NCI-H82 (cell line): ENCODE data around the gene ZNF385D.

Source experiments
- DNase-seq: peaks from one replicate; lab custom pipeline; 2025; lab: John Stamatoyannopoulos, UW

The ZNF385D gene

GRCh38 chr3:21750080-21750696 lies 822 bp downstream of the ZNF385D start:
- DNase-seq, result no peak

GRCh38 chr3:21747966-21748555 lies 2.9 kb downstream of the ZNF385D start:
- no peak for DNase-seq

- DNase-seq, result no peak
Measured at GRCh38 chr3:21747376-21747775, 3.6 kb downstream of the ZNF385D start.

GRCh38 chr3:21745966-21746365 lies 5.0 kb downstream of the ZNF385D start:
- DNase-seq, result no peak

- no peak for DNase-seq
Measured at GRCh38 chr3:21744793-21745192, 6.2 kb downstream of the ZNF385D start.

- DNase-seq, result no peak
Measured at GRCh38 chr3:21738935-21739702, 11.9 kb downstream of the ZNF385D start.

GRCh38 chr3:21738283-21738682 lies 12.7 kb downstream of the ZNF385D start:
- no peak for DNase-seq

GRCh38 chr3:21734746-21735145 lies 16.3 kb downstream of the ZNF385D start:
- DNase-seq, result no peak

GRCh38 chr3:21729888-21730459 lies 21.0 kb downstream of the ZNF385D start:
- DNase-seq, result no peak

- no peak for DNase-seq
Measured at GRCh38 chr3:21729331-21729730, 21.7 kb downstream of the ZNF385D start.

GRCh38 chr3:21722768-21723167 lies 28.2 kb downstream of the ZNF385D start:
- no peak for DNase-seq

- no peak for DNase-seq
Measured at GRCh38 chr3:21722301-21722700, 28.7 kb downstream of the ZNF385D start.

GRCh38 chr3:21718943-21719591 lies 31.9 kb downstream of the ZNF385D start:
- no peak for DNase-seq

- DNase-seq, result no peak
Measured at GRCh38 chr3:21718161-21718765, 32.7 kb downstream of the ZNF385D start.

- DNase-seq, result no peak
Measured at GRCh38 chr3:21715662-21716061, 35.3 kb downstream of the ZNF385D start.

GRCh38 chr3:21705769-21706168 lies 45.2 kb downstream of the ZNF385D start:
- no peak for DNase-seq

GRCh38 chr3:21704796-21705195 lies 46.2 kb downstream of the ZNF385D start:
- DNase-seq, result no peak

GRCh38 chr3:21703291-21703690 lies 47.7 kb downstream of the ZNF385D start:
- no peak for DNase-seq

GRCh38 chr3:21697707-21698106 lies 53.3 kb downstream of the ZNF385D start:
- DNase-seq, result no peak

GRCh38 chr3:21694506-21694905 lies 56.5 kb downstream of the ZNF385D start:
- DNase-seq, result no peak

- no peak for DNase-seq
Measured at GRCh38 chr3:21691036-21691435, 60.0 kb downstream of the ZNF385D start.

GRCh38 chr3:21682206-21682605 lies 68.8 kb downstream of the ZNF385D start:
- no peak for DNase-seq
